H9 (cell line): Measurements from ENCODE around the gene RSPO3. TPM values are rescaled to one million over a fixed set of nuclear protein-coding genes. Genes with fewer than 3 reads are reported as not detected.

ENCODE experiments used
- DNase-seq: peaks from one replicate; pipeline ENCODE4 v3.0.0-alpha.2; 2017
- H2AFZ ChIP-seq: one replicate; pipeline ENCODE4 v1.6.1; 2013; ENCODE audit warnings: mild to moderate bottlenecking, low read length, control low read depth, moderate library complexity
- H2AK5ac ChIP-seq: 2 replicates; pipeline ENCODE4 v1.6.1; 2013; ENCODE audit warnings: low read length, control low read depth, mixed read lengths; ENCODE audit not compliant: insufficient read length
- H2BK120ac ChIP-seq: one replicate; pipeline ENCODE4 v1.6.1; 2013; ENCODE audit warnings: low read depth, mild to moderate bottlenecking, low read length, control low read depth, inconsistent platforms; ENCODE audit not compliant: poor library complexity, severe bottlenecking
- H2BK12ac ChIP-seq: 2 replicates; pipeline ENCODE4 v1.6.1; 2013; ENCODE audit warnings: low read length, control low read depth, mixed read lengths, low read depth; ENCODE audit not compliant: insufficient read length
- H2BK15ac ChIP-seq: 2 replicates; pipeline ENCODE4 v1.6.1; 2013; ENCODE audit warnings: low read depth, low read length, control low read depth
- H2BK20ac ChIP-seq: one replicate; pipeline ENCODE4 v1.6.1; 2013; ENCODE audit warnings: low read depth, mild to moderate bottlenecking, low read length, control low read depth, inconsistent platforms; ENCODE audit not compliant: poor library complexity, severe bottlenecking
- H2BK5ac ChIP-seq: 2 replicates; pipeline ENCODE4 v1.6.1; 2013; ENCODE audit warnings: low read length, control low read depth, mixed read lengths; ENCODE audit not compliant: insufficient read length
- H3K14ac ChIP-seq: 2 replicates; pipeline ENCODE4 v1.6.1; 2013; ENCODE audit warnings: low read length, control low read depth; ENCODE audit not compliant: insufficient read depth
- H3K18ac ChIP-seq: 2 replicates; pipeline ENCODE4 v1.6.1; 2013; ENCODE audit warnings: low read depth, mild to moderate bottlenecking, mixed read lengths, low read length, control low read depth; ENCODE audit not compliant: insufficient read length
- H3K23ac ChIP-seq: 2 replicates; pipeline ENCODE4 v1.6.1; 2013; ENCODE audit warnings: low read length, control low read depth, mixed read lengths, low read depth; ENCODE audit not compliant: insufficient read length
- H3K23me2 ChIP-seq: 2 replicates; pipeline ENCODE4 v1.6.1; 2013; ENCODE audit warnings: low read depth, mild to moderate bottlenecking, mixed read lengths, low read length, control low read depth; ENCODE audit not compliant: insufficient read length, poor library complexity, severe bottlenecking
- H3K27ac ChIP-seq: 2 replicates; pipeline ENCODE4 v1.5.1; 2013; ENCODE audit warnings: low read length, control low read depth, mixed read lengths, low read depth; ENCODE audit not compliant: insufficient read length
- H3K27me3 ChIP-seq: 2 replicates; pipeline ENCODE4 v1.6.1; 2013; ENCODE audit warnings: low read length, control low read depth, inconsistent platforms; ENCODE audit not compliant: insufficient read depth
- H3K4ac ChIP-seq: 2 replicates; pipeline ENCODE4 v1.6.1; 2013; ENCODE audit warnings: low read depth, mild to moderate bottlenecking, control low read depth, inconsistent platforms, low read length, moderate library complexity
- H3K4me1 ChIP-seq: 2 replicates; pipeline ENCODE4 v1.6.1; 2013; ENCODE audit warnings: low read length, control low read depth, inconsistent platforms; ENCODE audit not compliant: insufficient read depth
- H3K4me2 ChIP-seq: 2 replicates; pipeline ENCODE4 v1.6.1; 2013; ENCODE audit warnings: low read length, control low read depth, mixed read lengths; ENCODE audit not compliant: insufficient read length, insufficient read depth
- H3K56ac ChIP-seq: 2 replicates; pipeline ENCODE4 v1.6.1; 2013; ENCODE audit warnings: low read depth, mild to moderate bottlenecking, mixed read lengths, low read length, control low read depth; ENCODE audit not compliant: insufficient read length
- H3K79me1 ChIP-seq: 2 replicates; pipeline ENCODE4 v1.6.1; 2013; ENCODE audit warnings: low read depth, mild to moderate bottlenecking, moderate library complexity, low read length, control low read depth, inconsistent platforms; ENCODE audit not compliant: insufficient read depth, poor library complexity, severe bottlenecking
- H3K79me2 ChIP-seq: 2 replicates; pipeline ENCODE4 v1.6.1; 2013; ENCODE audit warnings: low read length, control low read depth, inconsistent platforms; ENCODE audit not compliant: insufficient read depth
- H3K9ac ChIP-seq: 2 replicates; pipeline ENCODE4 v1.6.1; 2013; ENCODE audit warnings: low read length, control low read depth, mixed read lengths; ENCODE audit not compliant: insufficient read length; ENCODE audit errors: extremely low read depth
- H3K9me3 ChIP-seq: one replicate; pipeline ENCODE4 v1.6.1; 2013; ENCODE audit warnings: low read depth, low read length, inconsistent platforms; ENCODE audit not compliant: control insufficient read depth
- H3T11ph ChIP-seq: one replicate; pipeline ENCODE4 v1.6.1; 2013; ENCODE audit warnings: mild to moderate bottlenecking, low read length, control low read depth, inconsistent platforms
- H4K20me1 ChIP-seq: one replicate; pipeline ENCODE4 v1.6.1; 2013; ENCODE audit not compliant: control insufficient read depth, insufficient read length, insufficient read depth
- H4K5ac ChIP-seq: 2 replicates; pipeline ENCODE4 v1.6.1; 2013; ENCODE audit warnings: low read depth, mild to moderate bottlenecking, mixed read lengths, low read length, control low read depth; ENCODE audit not compliant: insufficient read length
- H4K8ac ChIP-seq: replicated peaks from 2 replicates; pipeline ENCODE4 v1.6.1; 2013; ENCODE audit warnings: low read length, control low read depth, mixed read lengths, low read depth; ENCODE audit not compliant: insufficient read length
- H4K91ac ChIP-seq: 2 replicates; pipeline ENCODE4 v1.6.1; 2013; ENCODE audit warnings: low read depth, mild to moderate bottlenecking, moderate library complexity, mixed read lengths, low read length, control low read depth; ENCODE audit not compliant: insufficient read length
- H3K27ac Mint-ChIP-seq, 3 experiments: 2 replicates in 2 of 3; 3 replicates in 1 of 3; pipeline ENCODE4 v1.8.0; 2020 to 2021; ENCODE audit warnings: mixed read lengths in 3 of 3, mild to moderate bottlenecking in 1 of 3, moderate library complexity in 1 of 3
- H3K27me3 Mint-ChIP-seq: 2 replicates; pipeline ENCODE4 v1.8.0; 2021; ENCODE audit warnings: low read depth, mild to moderate bottlenecking, moderate library complexity, mixed read lengths
- H3K36me3 Mint-ChIP-seq, 3 experiments: 2 replicates in 2 of 3; 3 replicates in 1 of 3; pipeline ENCODE4 v1.8.0; 2020 to 2021; ENCODE audit warnings: low read depth in 3 of 3, mixed read lengths in 3 of 3; ENCODE audit not compliant: insufficient read depth in 1 of 3
- H3K4me1 Mint-ChIP-seq, 2 experiments: 2 replicates each; pipeline ENCODE4 v1.8.0; 2020; ENCODE audit warnings: mixed read lengths in 2 of 2
- H3K4me3 Mint-ChIP-seq, 2 experiments: 2 replicates in 1 of 2; 3 replicates in 1 of 2; pipeline ENCODE4 v1.8.0; 2020 to 2021; ENCODE audit warnings: mild to moderate bottlenecking in 2 of 2, mixed read lengths in 2 of 2, moderate library complexity in 1 of 2
- H3K9me3 Mint-ChIP-seq, 2 experiments: 2 replicates in 1 of 2; 3 replicates in 1 of 2; pipeline ENCODE4 v1.8.0; 2020; ENCODE audit warnings: mild to moderate bottlenecking in 2 of 2, mixed read lengths in 2 of 2, moderate library complexity in 1 of 2
- WGBS: extraction: QIAGEN DNeasy Blood & Tissue Kit; methylation state at CpG from one replicate; pipeline ENCODE4 v1.1.7; 2013; ENCODE audit warnings: missing lambda C conversion rate, low lambda C conversion rate, mixed read lengths; ENCODE audit not compliant: insufficient read length; ENCODE audit errors: extremely low coverage; 5-methylcytosine and 5-hydroxymethylcytosine counted together
- total RNA-seq: library from RNA; stranded (reverse); gene quantifications from 2 replicates; pipeline ENCODE4 v1.2.1, GENCODE V29; 2021
- TF ChIP-seq, protein P1 (sequence below): fragments of 200-600 bp; sonication (generic); conservative IDR thresholded peaks from 3 replicates; pipeline ENCODE4 v1.8.0; 2021; ENCODE audit warnings: antibody characterized with exemption, mild to moderate bottlenecking

The RSPO3 gene
- total RNA-seq, 1 experiment from 2014 or later, result not detected

DNA sequence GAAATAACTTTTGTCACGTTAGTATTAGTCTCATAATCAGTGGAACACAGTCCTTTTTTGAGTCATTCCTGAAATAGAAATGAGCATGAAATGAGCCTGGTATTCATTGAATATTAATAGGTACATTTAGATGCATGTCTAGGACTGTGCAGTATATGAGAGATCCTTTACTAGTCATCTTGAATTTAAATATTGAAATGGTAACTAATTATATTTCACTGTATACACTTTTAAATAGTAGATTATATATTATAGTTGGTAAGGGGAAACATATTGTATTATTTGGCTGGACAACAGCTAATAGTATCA is 59.4 kb downstream of the RSPO3 start:
- Histone ChIP-seq H3K23ac (no peak overlapping the region), H4K91ac (no peak overlapping the region), H3K4me2 (no peak overlapping the region), H2BK20ac (no peak overlapping the region), H3K4me1 (no peaks in the 10 kb centered on the region), H4K20me1 (no peaks in the 10 kb centered on the region), H3K4ac (no peak overlapping the region), H3K18ac (no peak overlapping the region), H2AK5ac (no peak overlapping the region), H4K5ac (no peak overlapping the region), H3K23me2 (no peaks in the 10 kb centered on the region), H2BK12ac (no peak overlapping the region), H2BK15ac (no peak overlapping the region), H2BK5ac (no peak overlapping the region), H2AFZ (no peak overlapping the region), H3K9ac (no peak overlapping the region), H4K8ac (no peak overlapping the region), H3K79me1 (no peaks in the 10 kb centered on the region), H2BK120ac (no peak overlapping the region), H3K9me3 (no peaks in the 10 kb centered on the region), H3K56ac (no peak overlapping the region), H3K79me2 (no peaks in the 10 kb centered on the region), H3K27ac (no peak overlapping the region), H3K14ac (no peak overlapping the region), H3T11ph (no peak overlapping the region), H3K27me3 (no peaks in the 10 kb centered on the region)
- no CpG with 5 or more reads among the region's 1 CpG for WGBS
- Mint-ChIP-seq H3K9me3 (no peaks in the 10 kb centered on the region), H3K36me3 (no peaks in the 10 kb centered on the region; a peak in 1 of 7 replicates), H3K4me1 (peaks cover 8 to 12% of the 10 kb centered on the region in 2 experiments; a peak in 3 of 4 replicates), H3K4me3 (no peak overlapping the region), H3K27ac (no peak overlapping the region), H3K27me3 (no peaks in the 10 kb centered on the region)
- TF ChIP-seq, protein P1, sequence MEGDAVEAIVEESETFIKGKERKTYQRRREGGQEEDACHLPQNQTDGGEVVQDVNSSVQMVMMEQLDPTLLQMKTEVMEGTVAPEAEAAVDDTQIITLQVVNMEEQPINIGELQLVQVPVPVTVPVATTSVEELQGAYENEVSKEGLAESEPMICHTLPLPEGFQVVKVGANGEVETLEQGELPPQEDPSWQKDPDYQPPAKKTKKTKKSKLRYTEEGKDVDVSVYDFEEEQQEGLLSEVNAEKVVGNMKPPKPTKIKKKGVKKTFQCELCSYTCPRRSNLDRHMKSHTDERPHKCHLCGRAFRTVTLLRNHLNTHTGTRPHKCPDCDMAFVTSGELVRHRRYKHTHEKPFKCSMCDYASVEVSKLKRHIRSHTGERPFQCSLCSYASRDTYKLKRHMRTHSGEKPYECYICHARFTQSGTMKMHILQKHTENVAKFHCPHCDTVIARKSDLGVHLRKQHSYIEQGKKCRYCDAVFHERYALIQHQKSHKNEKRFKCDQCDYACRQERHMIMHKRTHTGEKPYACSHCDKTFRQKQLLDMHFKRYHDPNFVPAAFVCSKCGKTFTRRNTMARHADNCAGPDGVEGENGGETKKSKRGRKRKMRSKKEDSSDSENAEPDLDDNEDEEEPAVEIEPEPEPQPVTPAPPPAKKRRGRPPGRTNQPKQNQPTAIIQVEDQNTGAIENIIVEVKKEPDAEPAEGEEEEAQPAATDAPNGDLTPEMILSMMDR, result no peak
- no peak for DNase-seq
